Right cardiac atrium (tissue), 5 donors: ENCODE measurements around the gene CNTN1. TPM values are rescaled to one million over a fixed set of nuclear protein-coding genes. Genes with fewer than 3 reads are reported as not detected.

Experiments
- ATAC-seq, 2 donors: fragments of 200-7000 bp; cut with Tn5 transposase; one replicate each; pipeline versions ENCODE4 v1.8.0 to v1.9.1; 2020; ENCODE audit warnings: moderate library complexity in 2 of 2, mild to moderate bottlenecking in 1 of 2
- DNase-seq, 3 donors: peaks; one replicate each; pipeline ENCODE4 v3.0.0-alpha.2; 2020
- H3K27ac ChIP-seq: one replicate; pipeline ENCODE4 v1.5.1; 2013; ENCODE audit warnings: mild to moderate bottlenecking, low read length, control low read depth, moderate library complexity
- H3K27me3 ChIP-seq: one replicate; pipeline ENCODE4 v1.6.1; 2013; ENCODE audit not compliant: control insufficient read depth, insufficient read depth
- H3K4me1 ChIP-seq: one replicate; pipeline ENCODE4 v1.6.1; 2013; ENCODE audit warnings: low read length; ENCODE audit not compliant: control insufficient read depth, insufficient read depth
- H3K4me3 ChIP-seq: one replicate; pipeline ENCODE4 v1.5.1; 2013; ENCODE audit warnings: low read length, control low read depth
- H3K9me3 ChIP-seq: one replicate; pipeline ENCODE4 v1.6.1; 2013; ENCODE audit warnings: low read length; ENCODE audit not compliant: control insufficient read depth
- WGBS: extraction: QIAGEN DNeasy Blood & Tissue Kit; methylation state at CpG from one replicate; pipeline ENCODE4 v1.1.7; 2013; 5-methylcytosine and 5-hydroxymethylcytosine counted together
- intact Hi-C, 4 donors: fragments of 100-400 bp; cut with DNase I; formaldehyde crosslinking; loops; one replicate each; pipeline versions ENCODE4 v1.11.0 to v1.14.0; 2022 to 2023
- polyA plus RNA-seq: library from polyadenylated mRNA; stranded (reverse); fragments of 200-250 nt; gene quantifications from one replicate; pipeline ENCODE4 v1.2.3, GENCODE V29; 2013
- total RNA-seq, 4 donors: library from RNA; stranded (reverse); fragmentation: NEBNext Ultra II Directional; extraction: Animal tissue kit (Norgen Biotek cat#: 25700); gene quantifications; one replicate each; pipeline ENCODE4 v1.2.1, GENCODE V29; 2021
- donor health status: healthy with polysubstance abuse.
- donor health status: DM: no; HTN: yes; CAD: no.
- donor health status: DM: no; HTN: no; CAD: no.
- donor health status: DM: no; HTN: yes; CAD: no; lungs with severe emphysema.
- donor health status: DM: yes; HTN: yes; CAD: no.

CNTN1 gene
- total and polyA plus RNA-seq, 5 donors, result 0.40 to 0.94 (median 0.53) TPM

DNA sequence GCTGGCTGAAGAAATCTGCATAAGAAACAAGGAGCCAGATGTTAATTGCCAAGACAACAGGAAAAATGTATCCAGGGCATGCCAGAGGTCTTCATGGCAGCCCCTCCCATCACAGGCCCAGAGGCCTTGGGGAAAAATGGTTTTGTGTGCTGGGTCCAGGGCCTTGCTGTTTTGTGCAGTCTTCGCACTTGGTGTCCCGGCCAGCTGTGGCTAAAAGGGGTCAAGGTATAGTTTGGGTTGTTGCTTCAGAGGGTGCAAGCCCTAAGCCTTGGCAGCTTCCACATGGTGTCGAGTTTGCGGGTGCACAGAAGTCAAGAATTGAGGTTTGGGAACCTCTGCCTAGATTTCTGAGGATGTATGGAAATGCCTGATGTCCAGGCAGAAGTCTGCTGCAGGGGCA, 29.9 kb upstream of the CNTN1 start:
- no peak overlapping the region for H3K27ac ChIP-seq
- WGBS, result 87% methylated on average over 4 of the region's 4 CpGs
- no peaks in the 10 kb centered on the region for H3K27me3 ChIP-seq
- ATAC-seq (no peak), DNase-seq (no peak)
- H3K9me3 ChIP-seq, result no peaks in the 10 kb centered on the region
- intact Hi-C loops, result no loop called here
- no peaks in the 10 kb centered on the region for H3K4me1 ChIP-seq
- H3K4me3 ChIP-seq, result no peak overlapping the region

DNA sequence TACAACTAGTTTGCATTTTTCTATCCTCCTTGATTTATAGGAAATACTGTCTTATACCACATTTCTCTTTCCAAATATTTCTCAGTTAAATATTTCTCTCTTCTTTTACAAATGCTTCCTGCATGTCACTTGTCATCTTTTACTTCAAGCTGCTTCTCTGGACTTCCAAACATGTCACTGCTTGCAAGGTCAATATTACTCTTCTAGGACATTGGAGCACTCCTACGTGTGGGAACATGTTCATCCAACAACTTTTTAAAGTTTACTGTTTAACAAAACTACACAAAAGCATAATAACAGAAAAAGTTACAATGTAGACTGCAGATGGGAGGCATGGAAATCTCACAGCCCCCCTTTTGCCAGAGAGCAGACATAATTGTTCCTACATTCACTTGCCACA, 28.5 kb upstream of the CNTN1 start:
- DNase-seq (no peak), ATAC-seq (no peak)
- no peaks in the 10 kb centered on the region for H3K27me3 ChIP-seq
- no peaks in the 10 kb centered on the region for H3K4me1 ChIP-seq
- no peak overlapping the region for H3K4me3 ChIP-seq
- no peaks in the 10 kb centered on the region for H3K9me3 ChIP-seq
- 58% methylated on average over 1 of the region's 1 CpG for WGBS
- intact Hi-C loops, result no loop called here
- no peak overlapping the region for H3K27ac ChIP-seq

- 25% methylated on average over 1 of the region's 1 CpG for WGBS
- no peak for ATAC-seq
- intact Hi-C loops, result no loop called here
- Histone ChIP-seq H3K27me3 (no peaks in the 10 kb centered on the region), H3K4me1 (no peaks in the 10 kb centered on the region), H3K4me3 (no peak overlapping the region), H3K27ac (no peak overlapping the region), H3K9me3 (no peaks in the 10 kb centered on the region)
- no peak for DNase-seq
Measured at GRCh38 chr12:40668099-40668529, 24.1 kb upstream of the CNTN1 start.

DNA sequence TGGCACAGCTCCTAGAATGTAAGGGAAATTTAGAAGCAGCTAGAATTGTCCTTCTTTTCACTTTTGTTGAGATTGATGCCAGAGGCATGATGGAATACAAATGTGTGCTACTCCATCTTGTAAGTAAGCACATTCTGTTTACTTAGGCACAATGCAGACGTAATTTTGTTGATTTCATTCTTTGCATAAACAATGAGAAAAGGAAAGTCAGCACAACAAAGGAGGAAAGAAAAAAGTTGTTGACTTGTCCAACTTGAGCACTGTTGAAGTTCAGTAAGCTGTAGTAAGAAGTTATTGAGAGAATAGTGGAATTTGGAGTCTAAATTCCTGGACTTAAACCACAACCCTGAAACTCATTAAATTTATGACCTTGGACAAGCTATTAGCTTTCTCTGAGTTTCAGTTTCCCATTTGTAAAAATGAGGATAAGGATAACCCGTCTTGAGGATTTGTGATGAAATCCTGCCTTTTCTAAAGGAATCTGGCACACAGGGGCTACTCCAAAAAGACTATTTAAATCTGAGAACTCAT, 19.4 kb upstream of the CNTN1 start:
- 28% methylated on average over 2 of the region's 2 CpGs for WGBS
- no peak overlapping the region for H3K27ac ChIP-seq
- H3K4me1 ChIP-seq, result no peaks in the 10 kb centered on the region
- H3K27me3 ChIP-seq, result no peaks in the 10 kb centered on the region
- DNase-seq, result no peak
- H3K9me3 ChIP-seq, result no peaks in the 10 kb centered on the region
- peak in 1 of 2 donors; percentile 51 for ATAC-seq
- no peak overlapping the region for H3K4me3 ChIP-seq
- intact Hi-C loops, result no loop called here

DNA sequence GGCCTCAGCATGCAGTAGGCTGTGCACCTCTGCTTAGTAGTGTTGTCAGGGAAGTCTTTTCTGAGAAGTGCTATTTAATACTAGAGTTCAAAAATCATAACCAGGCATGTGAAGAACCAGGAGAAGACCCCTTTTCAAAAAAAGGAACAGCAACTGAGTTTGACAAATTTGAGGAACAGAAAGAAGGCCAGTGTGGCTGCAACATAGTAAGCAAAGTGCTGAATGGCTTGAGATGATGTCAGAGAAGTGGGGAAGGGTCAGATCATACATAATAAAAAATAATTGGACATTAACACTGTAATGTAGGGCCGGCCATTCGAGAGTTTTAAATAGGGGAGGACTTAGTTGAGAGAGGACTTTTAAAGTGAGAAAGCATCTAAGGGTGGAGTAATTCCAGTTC, 11.1 kb upstream of the CNTN1 start:
- Histone ChIP-seq H3K27ac (no peak overlapping the region), H3K27me3 (no peaks in the 10 kb centered on the region), H3K4me1 (no peaks in the 10 kb centered on the region), H3K4me3 (no peak overlapping the region), H3K9me3 (no peaks in the 10 kb centered on the region)
- intact Hi-C loops, result no loop called here
- WGBS, result 83% methylated on average over 2 of the region's 2 CpGs
- no peak for DNase-seq
- no peak for ATAC-seq

GRCh38 chr12:40684986-40685385, 7.3 kb upstream of the CNTN1 start:
- no peaks in the 10 kb centered on the region for H3K9me3 ChIP-seq
- no peak overlapping the region for H3K4me3 ChIP-seq
- no peak overlapping the region for H3K27ac ChIP-seq
- intact Hi-C loops, result no loop called here
- H3K27me3 ChIP-seq, result no peaks in the 10 kb centered on the region
- ATAC-seq, result no peak
- no peak for DNase-seq
- H3K4me1 ChIP-seq, result no peaks in the 10 kb centered on the region
- 67% methylated on average over 4 of the region's 4 CpGs for WGBS

GRCh38 chr12:40688085-40688725, 4.0 kb upstream of the CNTN1 start:
- WGBS, result 48% methylated on average over 8 of the region's 8 CpGs
- Histone ChIP-seq H3K9me3 (no peaks in the 10 kb centered on the region), H3K4me3 (no peak overlapping the region), H3K27ac (no peak overlapping the region), H3K27me3 (peaks cover 3% of the 10 kb centered on the region), H3K4me1 (peaks cover 3% of the 10 kb centered on the region)
- DNase-seq (peak in 1 of 3 donors; percentile 18), ATAC-seq (no peak)
- intact Hi-C loops, result no loop called here

DNA sequence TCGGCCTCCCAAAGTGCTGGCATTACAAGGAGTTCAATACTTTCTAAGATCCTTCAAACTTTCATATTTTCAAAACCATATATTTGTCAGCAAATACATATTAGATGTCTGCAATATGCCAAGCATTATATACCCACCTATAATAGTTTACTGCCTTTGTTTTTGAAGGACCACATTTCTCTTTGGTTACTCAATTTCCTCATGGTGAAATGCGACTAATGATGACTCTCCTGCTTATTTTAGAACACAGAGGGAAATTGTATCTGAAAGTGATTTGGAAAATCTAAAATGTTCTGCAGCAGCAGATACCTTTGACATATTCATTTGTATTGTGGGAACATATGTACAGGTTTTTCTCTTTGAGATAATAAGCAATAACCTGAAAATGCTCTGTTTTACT, 2.7 kb upstream of the CNTN1 start:
- H3K27me3 ChIP-seq, result peaks cover 3% of the 10 kb centered on the region
- H3K4me1 ChIP-seq, result peaks cover 4% of the 10 kb centered on the region
- intact Hi-C loops, result no loop called here
- ATAC-seq (no peak), DNase-seq (no peak)
- H3K4me3 ChIP-seq, result no peak overlapping the region
- H3K27ac ChIP-seq, result no peak overlapping the region
- no peaks in the 10 kb centered on the region for H3K9me3 ChIP-seq
- WGBS, result 83% methylated on average over 2 of the region's 2 CpGs

- Histone ChIP-seq H3K4me1 (peaks cover 4% of the 10 kb centered on the region), H3K4me3 (peak overlapping the region; percentile 51), H3K27ac (no peak overlapping the region), H3K9me3 (no peaks in the 10 kb centered on the region), H3K27me3 (peaks cover 3% of the 10 kb centered on the region)
- intact Hi-C loops, result no loop called here
- peak; percentile 22 to 34 for ATAC-seq
- peak; percentile 14 to 49 (median 22) for DNase-seq
- WGBS, result under 1% methylated on average over 33 of the region's 33 CpGs
Measured at GRCh38 chr12:40692765-40693206, 547 bp downstream of the CNTN1 start.

- DNase-seq, result peak in 2 of 3 donors; percentile 18 to 57
- 4% methylated on average over 24 of the region's 24 CpGs for WGBS
- peak; percentile 18 to 22 for ATAC-seq
- peak overlapping the region; percentile 51 for H3K4me3 ChIP-seq
- intact Hi-C loops, result no loop called here
- peaks cover 3% of the 10 kb centered on the region for H3K27me3 ChIP-seq
- H3K27ac ChIP-seq, result no peak overlapping the region
- no peaks in the 10 kb centered on the region for H3K9me3 ChIP-seq
- H3K4me1 ChIP-seq, result peaks cover 4% of the 10 kb centered on the region
Measured at GRCh38 chr12:40693207-40693821, 1.1 kb downstream of the CNTN1 start.

- intact Hi-C loops, result no loop called here
- no peaks in the 10 kb centered on the region for H3K9me3 ChIP-seq
- H3K4me1 ChIP-seq, result peaks cover 4% of the 10 kb centered on the region
- no peaks in the 10 kb centered on the region for H3K27me3 ChIP-seq
- ATAC-seq (no peak), DNase-seq (no peak)
- no peak overlapping the region for H3K4me3 ChIP-seq
- no peak overlapping the region for H3K27ac ChIP-seq
- WGBS, result 78% methylated on average over 6 of the region's 6 CpGs
Measured at GRCh38 chr12:40697566-40698259, 5.5 kb downstream of the CNTN1 start.
